GM18505 (cell line): ENCODE results near the gene XRCC5.

Experiments used
- ATAC-seq: cut with Tn5 transposase; IDR thresholded peaks from one replicate; pipeline ENCODE4 v1.9.1; 2021; ENCODE audit not compliant: unreplicated experiment
- POLR2A ChIP-seq: IDR thresholded peaks from 4 replicates; pipeline ENCODE4 v1.6.1; 2011; ENCODE audit warnings: borderline replicate concordance; ENCODE audit not compliant: insufficient read depth, insufficient read length; ENCODE audit errors: extremely low read depth

The XRCC5 gene

GRCh38 chr2:216231867-216232266 is 122.7 kb downstream of the XRCC5 start:
- no peak for ATAC-seq
- no peak for TF ChIP-seq POLR2A

GRCh38 chr2:216232721-216233120 is 123.6 kb downstream of the XRCC5 start:
- no peak for ATAC-seq
- TF ChIP-seq POLR2A = no peak

GRCh38 chr2:216233281-216233995 is 124.3 kb downstream of the XRCC5 start:
- TF ChIP-seq POLR2A = no peak
- ATAC-seq = no peak

- ATAC-seq = no peak
- no peak for TF ChIP-seq POLR2A
These were observed 125.0 kb downstream of the XRCC5 start for GRCh38 chr2:216234106-216234505.

- TF ChIP-seq POLR2A = no peak
- ATAC-seq = no peak
These were observed 126.3 kb downstream of the XRCC5 start for GRCh38 chr2:216235462-216235861.

- no peak for TF ChIP-seq POLR2A
- ATAC-seq = no peak
These were observed 126.7 kb downstream of the XRCC5 start for GRCh38 chr2:216235896-216236295.

GRCh38 chr2:216236486-216236885 is 127.3 kb downstream of the XRCC5 start:
- no peak for TF ChIP-seq POLR2A
- ATAC-seq = no peak

- TF ChIP-seq POLR2A = no peak
- no peak for ATAC-seq
These were observed 133.2 kb downstream of the XRCC5 start for GRCh38 chr2:216242365-216242764.

GRCh38 chr2:216243026-216243425 is 133.9 kb downstream of the XRCC5 start:
- no peak for ATAC-seq
- TF ChIP-seq POLR2A = no peak

GRCh38 chr2:216245391-216245975 is 136.3 kb downstream of the XRCC5 start:
- ATAC-seq = no peak
- TF ChIP-seq POLR2A = no peak

GRCh38 chr2:216246766-216247165 is 137.6 kb downstream of the XRCC5 start:
- no peak for TF ChIP-seq POLR2A
- no peak for ATAC-seq
